Mucosa of stomach (tissue), 1 donor: Measurements from ENCODE around the gene SGIP1.
"Not testable (repeated sequence)": the region's sequence is repeated elsewhere in the genome, so short reads cannot be mapped to it uniquely, and the experiment has no call there.

Source experiments
- H3K27me3 ChIP-seq: one replicate; pipeline ENCODE4 v1.7.0; 2013; ENCODE audit warnings: mild to moderate bottlenecking, low read length; ENCODE audit not compliant: control insufficient read depth, insufficient read depth
- H3K36me3 ChIP-seq: one replicate; pipeline ENCODE4 v1.7.0; 2013; ENCODE audit warnings: low read length; ENCODE audit not compliant: control insufficient read depth, insufficient read depth
- H3K4me1 ChIP-seq: one replicate; pipeline ENCODE4 v1.7.0; 2013; ENCODE audit warnings: mild to moderate bottlenecking, low read length; ENCODE audit not compliant: control insufficient read depth, insufficient read depth
- H3K4me3 ChIP-seq: one replicate; pipeline ENCODE4 v1.7.0; 2013; ENCODE audit warnings: low read length
- H3K9ac ChIP-seq: one replicate; pipeline ENCODE4 v1.7.0; 2013; ENCODE audit warnings: mild to moderate bottlenecking, low read length, moderate library complexity
- H3K9me3 ChIP-seq: one replicate; pipeline ENCODE4 v1.7.0; 2013; ENCODE audit warnings: mild to moderate bottlenecking, low read length, moderate library complexity; ENCODE audit not compliant: control insufficient read depth
- donor health status: Pancreatic carcinoma.

Gene SGIP1

DNA sequence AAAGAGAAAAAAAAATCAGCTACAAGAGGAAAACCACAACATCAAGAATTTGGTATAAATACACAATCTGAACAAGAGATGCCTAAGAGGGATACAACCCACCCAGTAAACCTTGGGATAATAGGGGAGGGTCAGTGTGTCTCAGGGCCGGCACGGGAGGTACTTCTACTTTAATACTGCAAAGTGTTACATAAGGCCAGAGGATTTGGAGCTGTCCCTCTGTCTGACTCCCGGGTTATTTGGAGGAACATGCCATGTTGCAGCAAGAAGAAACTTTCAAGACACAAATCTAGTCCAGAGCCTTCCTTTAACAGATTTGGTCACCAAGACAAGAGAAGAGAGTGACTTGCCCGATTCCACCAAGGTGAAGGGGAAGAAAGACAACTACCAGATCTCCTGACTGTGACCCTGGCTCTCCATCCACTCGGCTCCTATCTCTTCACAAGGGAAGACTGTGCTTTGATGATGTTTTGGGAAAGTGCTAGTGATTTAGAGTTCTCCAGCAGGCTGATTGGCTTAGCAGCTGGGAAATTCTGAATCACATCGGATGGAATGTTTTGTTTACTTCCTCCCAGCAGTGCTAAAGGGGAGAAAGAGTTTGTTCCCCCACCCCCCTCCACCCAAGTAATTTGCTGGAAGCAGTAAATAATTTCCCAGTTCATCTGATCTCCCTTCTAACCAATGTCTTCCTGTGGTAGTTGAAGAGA is 29.3 kb downstream of the SGIP1 start:
- no peaks in the 10 kb centered on the region for H3K36me3 ChIP-seq
- H3K27me3 ChIP-seq: no peaks in the 10 kb centered on the region
- no peaks in the 10 kb centered on the region for H3K9me3 ChIP-seq
- peak overlapping the region; percentile 29 for H3K9ac ChIP-seq
- no peak overlapping the region for H3K4me3 ChIP-seq
- no peaks in the 10 kb centered on the region for H3K4me1 ChIP-seq

DNA sequence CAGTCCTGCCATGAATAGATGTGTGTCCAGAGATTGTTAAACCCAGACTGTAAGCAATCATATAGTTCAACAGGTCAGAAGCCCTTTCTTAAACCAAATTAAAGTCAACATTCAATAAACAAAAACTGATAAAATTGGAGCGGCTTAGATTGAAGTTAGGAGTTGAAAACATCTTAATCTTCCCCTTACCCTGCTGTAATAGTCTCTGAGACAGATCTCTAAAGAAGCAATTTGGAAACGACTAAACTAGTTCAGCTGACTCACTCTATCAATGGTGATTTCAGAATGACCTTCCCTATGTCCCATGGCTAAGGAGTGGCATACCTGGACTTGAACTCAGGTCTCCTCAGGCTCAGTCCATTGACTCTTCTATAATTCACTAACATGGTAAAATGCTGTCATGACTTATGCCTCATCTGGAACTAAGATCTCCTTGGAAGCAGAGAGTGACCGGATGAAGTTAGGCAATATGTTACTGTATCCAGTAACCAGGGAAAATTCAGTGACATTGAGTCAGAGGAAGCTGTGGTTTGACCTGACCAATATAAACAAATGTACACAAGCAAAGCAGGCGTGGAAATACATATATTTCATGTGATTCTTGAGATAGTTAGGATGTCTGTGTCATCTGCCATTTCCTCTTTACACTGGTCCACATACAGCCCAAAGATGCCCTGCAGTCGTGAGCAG is 30.1 kb downstream of the SGIP1 start:
- Histone ChIP-seq H3K36me3 (no peaks in the 10 kb centered on the region), H3K9me3 (no peaks in the 10 kb centered on the region), H3K9ac (no peak overlapping the region), H3K4me1 (no peaks in the 10 kb centered on the region), H3K27me3 (no peaks in the 10 kb centered on the region), H3K4me3 (no peak overlapping the region)

DNA sequence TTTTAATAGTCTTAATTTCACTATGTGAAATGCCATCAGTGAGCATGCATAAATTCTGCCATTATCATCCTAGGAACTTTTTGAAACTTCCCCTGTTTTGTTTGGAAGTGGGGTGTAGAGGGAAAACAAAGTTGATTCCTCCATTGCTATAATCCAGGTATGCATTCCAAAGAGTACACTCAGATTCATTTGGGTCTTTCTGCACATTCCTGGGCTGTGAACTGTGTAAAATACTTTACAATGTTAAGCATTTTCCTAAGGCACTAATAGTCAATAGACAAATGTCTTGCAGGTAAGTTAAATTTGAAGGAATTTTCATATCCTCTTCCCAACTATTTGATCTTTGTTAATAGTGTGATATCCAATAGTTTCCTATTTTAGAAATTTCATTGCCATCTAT is 36.2 kb downstream of the SGIP1 start:
- Histone ChIP-seq H3K4me1 (no peaks in the 10 kb centered on the region), H3K27me3 (no peaks in the 10 kb centered on the region), H3K36me3 (no peaks in the 10 kb centered on the region), H3K9me3 (no peaks in the 10 kb centered on the region), H3K9ac (no peak overlapping the region), H3K4me3 (no peak overlapping the region)

DNA sequence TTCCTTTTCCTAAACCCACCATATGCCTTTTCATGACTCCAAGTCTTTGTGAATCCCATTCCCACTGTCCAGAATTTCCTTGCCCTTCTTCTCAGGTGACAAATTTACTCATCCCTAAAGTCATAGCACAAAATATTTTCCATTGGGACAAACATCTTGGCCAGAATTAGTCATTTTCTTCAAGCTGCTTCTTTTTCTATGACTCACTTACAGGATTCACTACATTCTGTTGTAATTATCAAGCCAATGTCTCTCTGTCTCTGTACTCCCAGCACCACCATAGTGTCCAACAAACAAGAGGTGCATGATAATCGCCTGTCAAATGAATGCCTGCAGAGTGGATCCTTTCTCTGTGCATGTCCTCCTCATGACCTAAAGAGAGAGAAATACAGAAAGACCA is 37.8 kb downstream of the SGIP1 start:
- Histone ChIP-seq H3K27me3 (no peaks in the 10 kb centered on the region), H3K4me3 (no peak overlapping the region), H3K4me1 (no peaks in the 10 kb centered on the region), H3K9me3 (no peaks in the 10 kb centered on the region), H3K36me3 (no peaks in the 10 kb centered on the region), H3K9ac (no peak overlapping the region)

DNA sequence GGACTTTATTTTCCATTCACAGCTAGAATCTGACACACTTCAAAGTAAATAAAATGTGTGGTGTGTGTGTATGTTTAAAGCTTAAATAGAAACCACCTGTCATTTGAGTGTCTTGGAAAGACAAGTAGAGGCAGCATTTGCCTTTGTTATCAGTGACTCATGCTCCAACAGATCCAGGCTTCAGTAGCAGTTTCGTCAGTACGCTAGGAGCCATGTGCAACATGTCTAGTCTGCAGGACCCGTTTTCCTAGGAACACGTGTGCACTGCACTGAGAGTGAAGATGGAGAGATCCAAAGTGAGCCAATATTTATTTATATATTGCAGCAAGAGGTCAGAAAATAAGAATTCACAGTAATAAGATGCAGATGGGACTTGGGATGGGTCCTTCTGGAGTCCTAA is 41.8 kb downstream of the SGIP1 start:
- no peaks in the 10 kb centered on the region for H3K4me1 ChIP-seq
- H3K4me3 ChIP-seq: no peak overlapping the region
- no peak overlapping the region for H3K9ac ChIP-seq
- H3K27me3 ChIP-seq: no peaks in the 10 kb centered on the region
- no peaks in the 10 kb centered on the region for H3K36me3 ChIP-seq
- no peaks in the 10 kb centered on the region for H3K9me3 ChIP-seq

DNA sequence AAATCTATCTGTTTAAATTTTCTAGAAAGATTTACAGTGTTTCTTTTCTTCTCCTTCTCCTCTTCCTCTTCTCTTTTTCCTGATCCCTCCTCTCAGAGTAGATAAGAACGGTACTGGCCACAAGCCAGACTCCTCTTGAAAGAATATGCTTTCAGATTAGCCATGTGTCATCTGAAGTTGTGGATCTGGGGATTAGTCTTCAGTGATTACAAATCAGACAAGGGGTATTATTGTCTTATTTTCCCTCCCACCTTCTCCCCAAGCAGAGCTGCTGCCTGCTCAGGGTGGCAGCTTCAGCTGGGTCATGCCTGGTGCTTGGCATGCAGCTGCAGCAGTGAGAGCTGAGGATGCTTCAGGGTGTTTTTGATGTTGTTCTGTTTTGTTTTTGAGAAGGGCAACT is 42.7 kb downstream of the SGIP1 start:
- no peaks in the 10 kb centered on the region for H3K27me3 ChIP-seq
- no peak overlapping the region for H3K4me3 ChIP-seq
- H3K36me3 ChIP-seq: no peaks in the 10 kb centered on the region
- H3K9me3 ChIP-seq: no peaks in the 10 kb centered on the region
- no peaks in the 10 kb centered on the region for H3K4me1 ChIP-seq
- no peak overlapping the region for H3K9ac ChIP-seq

DNA sequence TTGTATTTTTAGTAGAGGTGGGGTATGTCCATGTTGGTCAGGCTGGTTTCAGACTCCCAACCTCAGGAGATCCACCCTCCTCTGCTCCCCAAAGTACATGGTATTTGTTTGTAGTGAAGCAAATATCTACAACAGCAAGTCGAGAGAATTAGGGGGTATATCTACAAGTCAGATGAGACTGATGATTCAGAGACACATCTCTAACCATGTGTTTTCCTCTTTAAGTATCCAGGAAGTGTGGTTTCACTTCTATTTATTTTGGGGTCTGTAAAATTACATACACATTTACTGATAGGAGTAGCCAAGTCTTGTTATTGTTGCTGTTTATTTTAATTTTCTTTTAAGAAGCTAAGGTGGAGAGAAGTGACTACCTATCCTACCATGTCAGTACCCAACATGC is 44.9 kb downstream of the SGIP1 start:
- H3K4me1 ChIP-seq: no peaks in the 10 kb centered on the region
- no peaks in the 10 kb centered on the region for H3K9me3 ChIP-seq
- H3K27me3 ChIP-seq: no peaks in the 10 kb centered on the region
- no peak overlapping the region for H3K4me3 ChIP-seq
- no peak overlapping the region for H3K9ac ChIP-seq
- no peaks in the 10 kb centered on the region for H3K36me3 ChIP-seq

DNA sequence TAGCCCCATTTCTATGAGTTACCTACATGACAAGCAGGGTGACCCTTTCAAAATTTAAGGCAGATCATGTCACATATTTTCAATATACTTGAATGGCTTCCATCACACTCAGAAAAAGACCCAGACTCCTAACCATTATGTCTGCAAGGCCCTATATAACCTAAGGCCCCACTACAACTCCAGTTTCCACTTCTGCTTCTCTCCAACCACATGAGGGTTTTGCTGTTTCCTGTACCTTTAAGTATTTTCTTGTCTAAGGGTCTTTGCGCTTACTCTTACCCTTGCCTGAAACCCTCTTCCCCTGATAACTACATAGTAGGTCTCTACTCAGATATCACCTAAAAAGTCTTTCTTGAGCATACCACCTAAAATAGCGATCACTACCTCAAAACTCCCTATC is 46.1 kb downstream of the SGIP1 start:
- H3K4me3 ChIP-seq: no peak overlapping the region
- no peaks in the 10 kb centered on the region for H3K4me1 ChIP-seq
- no peaks in the 10 kb centered on the region for H3K36me3 ChIP-seq

DNA sequence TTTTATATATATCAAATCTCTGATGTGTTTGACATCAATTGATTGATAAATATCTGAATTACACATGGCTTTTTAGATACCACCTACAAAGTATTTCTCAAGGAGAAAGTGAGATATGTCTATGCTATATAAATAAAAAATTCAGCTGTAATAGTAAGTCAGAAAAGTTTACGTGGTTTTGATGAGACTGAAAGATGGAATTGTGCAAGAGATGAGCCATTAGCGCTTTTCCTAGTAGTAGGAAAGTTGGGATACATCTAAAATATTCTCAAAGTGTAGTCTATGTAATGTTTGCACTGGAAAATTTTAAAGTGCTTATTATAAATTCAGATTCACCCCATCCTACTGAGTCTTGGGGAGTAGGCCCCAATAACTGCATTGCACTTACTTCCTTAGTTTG is 49.1 kb downstream of the SGIP1 start:
- no peaks in the 10 kb centered on the region for H3K36me3 ChIP-seq
- no peak overlapping the region for H3K9ac ChIP-seq
- H3K9me3 ChIP-seq: no peaks in the 10 kb centered on the region
- H3K27me3 ChIP-seq: no peaks in the 10 kb centered on the region
- no peak overlapping the region for H3K4me3 ChIP-seq
- no peaks in the 10 kb centered on the region for H3K4me1 ChIP-seq

More for the DNA sequence above, 46.1 kb downstream of the SGIP1 start:
- Histone ChIP-seq H3K9ac (no peak overlapping the region), H3K27me3 (no peaks in the 10 kb centered on the region), H3K9me3 (no peaks in the 10 kb centered on the region)

DNA sequence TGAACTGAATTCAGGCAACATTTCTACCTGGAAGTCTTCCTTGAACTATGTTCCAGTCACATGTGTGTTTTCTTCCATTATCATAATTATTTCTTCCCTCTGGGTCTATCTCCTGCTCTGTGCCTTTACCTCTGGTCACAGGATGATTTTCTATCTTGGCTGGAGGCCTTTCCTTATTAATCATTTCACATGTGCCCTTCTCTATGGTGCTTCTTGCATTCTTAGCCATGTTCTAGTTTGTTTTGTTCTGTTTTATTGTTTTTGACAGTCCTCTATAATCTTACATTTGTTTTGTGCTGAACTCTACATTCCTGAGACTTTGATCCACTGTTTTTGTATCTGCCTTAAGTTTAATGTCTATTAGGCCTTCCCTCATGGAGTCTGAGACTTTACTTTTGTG is 51.0 kb downstream of the SGIP1 start:
- Histone ChIP-seq H3K27me3 (no peaks in the 10 kb centered on the region), H3K36me3 (no peaks in the 10 kb centered on the region), H3K4me1 (no peaks in the 10 kb centered on the region), H3K4me3 (no peak overlapping the region), H3K9ac (no peak overlapping the region), H3K9me3 (no peaks in the 10 kb centered on the region)

DNA sequence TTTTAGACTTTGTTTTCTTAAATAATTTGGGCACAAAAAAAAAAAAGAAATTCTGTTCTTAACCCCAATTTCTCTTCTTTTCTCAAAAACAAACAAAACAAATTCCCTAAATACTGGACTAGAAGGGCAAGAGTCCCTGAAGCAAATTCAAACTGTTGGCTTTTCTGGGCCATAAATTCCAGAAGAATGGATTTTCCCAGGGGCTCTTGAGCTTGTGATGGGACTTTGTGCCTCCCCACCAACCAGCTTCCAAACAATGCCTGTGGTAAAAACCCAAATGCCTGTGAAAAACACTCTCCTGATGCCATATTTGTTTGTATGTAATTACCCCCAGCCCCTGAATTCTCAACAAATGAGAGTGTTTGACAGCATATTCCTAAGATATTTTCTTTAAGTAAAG is 55.4 kb downstream of the SGIP1 start:
- Histone ChIP-seq H3K4me1 (no peaks in the 10 kb centered on the region), H3K9me3 (no peaks in the 10 kb centered on the region), H3K4me3 (no peak overlapping the region), H3K27me3 (no peaks in the 10 kb centered on the region), H3K9ac (no peak overlapping the region), H3K36me3 (no peaks in the 10 kb centered on the region)

DNA sequence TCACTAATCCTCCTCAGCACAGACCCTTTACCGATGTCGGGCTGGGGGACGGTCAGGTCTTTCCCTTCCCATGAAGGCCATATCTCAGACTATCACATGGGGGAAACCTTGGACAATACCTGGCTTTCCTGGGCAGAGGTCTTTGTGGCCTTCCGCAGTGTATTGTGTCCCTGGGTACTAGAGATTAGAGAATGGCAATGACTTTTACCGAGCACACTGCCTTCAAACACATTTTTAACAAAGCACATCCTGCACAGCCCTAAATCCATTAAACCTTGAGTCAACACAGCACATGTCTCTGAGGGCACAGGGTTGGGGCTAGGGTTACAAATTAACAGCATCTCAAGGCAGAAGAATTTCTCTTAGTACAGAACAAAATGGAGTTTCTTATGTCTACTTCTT is 58.2 kb downstream of the SGIP1 start:
- not testable (repeated sequence) for H3K9ac ChIP-seq, H3K9me3 ChIP-seq, H3K36me3 ChIP-seq, H3K4me3 ChIP-seq, H3K27me3 ChIP-seq, H3K4me1 ChIP-seq
